Measurements from ENCODE around the gene TTLL11.
"Not testable (repeated sequence)": the region's sequence is repeated elsewhere in the genome, so short reads cannot be mapped to it uniquely, and the experiment has no call there.

TTLL11 gene

GRCh38 chr9:122040561-122041242 lies 52.4 kb downstream of the TTLL11 start:
- no peak for DNase-seq

GRCh38 chr9:122039234-122039633 lies 53.9 kb downstream of the TTLL11 start:
- no peak for DNase-seq

GRCh38 chr9:122036988-122037387 lies 56.1 kb downstream of the TTLL11 start:
- no peak for DNase-seq

- DNase-seq, result no peak
Observed at GRCh38 chr9:122036408-122036807, 56.7 kb downstream of the TTLL11 start.

GRCh38 chr9:122033775-122034373 lies 59.2 kb downstream of the TTLL11 start:
- no peak for DNase-seq

- DNase-seq, result no peak
Observed at GRCh38 chr9:122032346-122032745, 60.8 kb downstream of the TTLL11 start.

GRCh38 chr9:122031776-122032175 lies 61.3 kb downstream of the TTLL11 start:
- no peak for DNase-seq

GRCh38 chr9:122031157-122031556 lies 62.0 kb downstream of the TTLL11 start:
- DNase-seq, result no peak

GRCh38 chr9:122030357-122030756 lies 62.8 kb downstream of the TTLL11 start:
- DNase-seq, result no peak

GRCh38 chr9:122029898-122030297 lies 63.2 kb downstream of the TTLL11 start:
- DNase-seq, result no peak

- DNase-seq, result no peak
Observed at GRCh38 chr9:122028089-122028488, 65.0 kb downstream of the TTLL11 start.

GRCh38 chr9:122020398-122020797 lies 72.7 kb downstream of the TTLL11 start:
- DNase-seq, result no peak

GRCh38 chr9:122016744-122017143 lies 76.4 kb downstream of the TTLL11 start:
- DNase-seq, result no peak

GRCh38 chr9:122016309-122016708 lies 76.8 kb downstream of the TTLL11 start:
- DNase-seq, result no peak

GRCh38 chr9:122015170-122015821 lies 77.8 kb downstream of the TTLL11 start:
- DNase-seq, result no peak

- peak in 2 of 4 experiments; percentile 8 to 15 for DNase-seq
Observed at GRCh38 chr9:122011818-122012498, 81.2 kb downstream of the TTLL11 start.

GRCh38 chr9:122008559-122008958 lies 84.5 kb downstream of the TTLL11 start:
- no peak for DNase-seq

GRCh38 chr9:122007837-122008236 lies 85.3 kb downstream of the TTLL11 start:
- no peak for DNase-seq

- DNase-seq, result peak in 1 of 4 experiments; percentile 9
Observed at GRCh38 chr9:122005597-122005996, 87.5 kb downstream of the TTLL11 start.

- no peak for DNase-seq
Observed at GRCh38 chr9:122004589-122004988, 88.5 kb downstream of the TTLL11 start.

- DNase-seq, result no peak
Observed at GRCh38 chr9:122001491-122002201, 91.5 kb downstream of the TTLL11 start.

- not testable (repeated sequence) for DNase-seq
Observed at GRCh38 chr9:122000526-122000925, 92.6 kb downstream of the TTLL11 start.

GRCh38 chr9:121999556-121999955 lies 93.6 kb downstream of the TTLL11 start:
- DNase-seq, result no peak
